Muscle layer of duodenum (tissue), 2 donors: ENCODE results near the gene FAR2.

Experiments
- H3K27ac ChIP-seq: one replicate; pipeline ENCODE4 v1.7.0; 2013; ENCODE audit warnings: mild to moderate bottlenecking, low read length
- H3K27me3 ChIP-seq: one replicate; pipeline ENCODE4 v1.7.0; 2013; ENCODE audit warnings: low read depth, mild to moderate bottlenecking, control low read depth, low read length
- H3K36me3 ChIP-seq, 2 donors: one replicate each; pipeline ENCODE4 v1.7.0; 2013; ENCODE audit warnings: low read length in 2 of 2, control low read depth in 1 of 2, mild to moderate bottlenecking in 1 of 2; ENCODE audit not compliant: insufficient read depth in 2 of 2, control insufficient read depth in 1 of 2
- H3K4me1 ChIP-seq, 2 donors: one replicate each; pipeline ENCODE4 v1.7.0; 2013; ENCODE audit warnings: low read length in 2 of 2, mild to moderate bottlenecking in 2 of 2, control low read depth in 1 of 2, moderate library complexity in 1 of 2; ENCODE audit not compliant: insufficient read depth in 2 of 2, control insufficient read depth in 1 of 2
- H3K4me3 ChIP-seq, 2 donors: one replicate each; pipeline ENCODE4 v1.7.0; 2013; ENCODE audit warnings: low read length in 2 of 2, low read depth in 1 of 2, mild to moderate bottlenecking in 1 of 2
- H3K9me3 ChIP-seq, 2 donors: one replicate each; pipeline ENCODE4 v1.7.0; 2013; ENCODE audit warnings: low read length in 2 of 2, control low read depth in 1 of 2, mild to moderate bottlenecking in 1 of 2; ENCODE audit not compliant: control insufficient read depth in 1 of 2
- donor health status: healthy.

Gene FAR2

GRCh38 chr12:29208060-29208459 is 59.0 kb downstream of the FAR2 start:
- Histone ChIP-seq H3K4me1 (peaks cover 0 to 22% of the 10 kb centered on the region in 2 donors), H3K27ac (no peak overlapping the region)

GRCh38 chr12:29208936-29209701 is 60.0 kb downstream of the FAR2 start:
- Histone ChIP-seq H3K4me1 (peaks cover 0 to 22% of the 10 kb centered on the region in 2 donors), H3K27me3 (no peaks in the 10 kb centered on the region), H3K4me3 (no peak overlapping the region), H3K27ac (no peak overlapping the region), H3K36me3 (no peaks in the 10 kb centered on the region), H3K9me3 (no peaks in the 10 kb centered on the region)

More at GRCh38 chr12:29208060-29208459, 59.0 kb downstream of the FAR2 start:
- H3K4me3 ChIP-seq = no peak overlapping the region
- H3K36me3 ChIP-seq = no peaks in the 10 kb centered on the region
- H3K27me3 ChIP-seq = no peaks in the 10 kb centered on the region
- no peaks in the 10 kb centered on the region for H3K9me3 ChIP-seq

DNA sequence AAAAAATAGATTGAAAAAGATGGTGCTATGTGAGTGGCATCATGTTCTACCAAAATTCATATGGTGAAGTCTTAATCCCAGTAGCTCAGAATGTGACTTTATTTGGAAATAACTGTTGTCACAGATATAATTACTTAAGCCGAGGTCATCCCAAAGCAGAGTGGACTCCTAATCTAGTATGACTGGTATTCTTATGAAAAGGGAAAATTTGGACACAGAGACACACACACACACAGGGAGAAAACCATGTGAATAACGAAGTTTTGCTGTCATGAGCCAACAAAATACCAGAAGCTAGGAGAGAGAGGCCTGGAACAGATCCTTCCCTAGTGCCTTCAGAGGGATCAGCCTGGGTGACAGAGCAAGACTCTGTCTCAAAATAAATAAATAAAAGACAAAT is 62.6 kb downstream of the FAR2 start:
- Histone ChIP-seq H3K9me3 (no peaks in the 10 kb centered on the region), H3K36me3 (no peaks in the 10 kb centered on the region), H3K27ac (no peak overlapping the region), H3K4me1 (peaks cover 0 to 14% of the 10 kb centered on the region in 2 donors), H3K27me3 (no peaks in the 10 kb centered on the region), H3K4me3 (no peak overlapping the region)

DNA sequence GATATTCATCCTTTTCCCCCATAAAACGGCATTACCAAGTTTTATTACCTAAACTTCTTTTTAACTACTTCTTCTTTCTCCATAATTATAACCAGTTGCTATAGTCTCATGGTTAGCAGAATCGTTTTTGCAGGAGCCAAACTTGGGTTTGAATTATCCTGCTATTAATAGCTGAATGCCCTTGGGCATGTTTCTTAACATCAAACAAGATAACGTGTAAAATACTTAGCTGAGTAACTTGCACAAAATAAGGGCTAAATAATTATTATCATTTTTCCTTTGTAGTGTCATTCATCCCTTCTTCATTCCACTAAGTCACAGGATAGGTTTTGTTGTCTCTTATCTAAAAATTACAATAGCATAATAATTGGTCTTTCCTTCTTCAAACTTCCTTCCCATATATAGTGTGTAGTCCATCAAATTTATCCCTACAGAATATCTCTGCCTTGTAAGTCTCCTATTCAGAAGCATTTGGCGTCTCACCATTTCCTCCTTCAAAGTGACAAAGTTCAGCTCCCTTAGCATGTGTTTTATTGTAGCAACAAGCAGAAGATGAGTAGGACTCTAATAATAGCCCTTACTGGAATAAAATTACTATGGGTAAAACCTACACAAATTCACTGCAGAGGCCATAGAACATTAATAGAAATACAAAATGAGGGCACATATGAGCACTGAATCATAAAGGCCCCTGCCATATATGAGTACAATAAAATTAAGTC is 63.8 kb downstream of the FAR2 start:
- Histone ChIP-seq H3K27me3 (no peaks in the 10 kb centered on the region), H3K36me3 (no peaks in the 10 kb centered on the region), H3K4me1 (peaks cover 0 to 18% of the 10 kb centered on the region in 2 donors), H3K27ac (peak overlapping the region; percentile 14), H3K9me3 (no peaks in the 10 kb centered on the region), H3K4me3 (no peak overlapping the region)

DNA sequence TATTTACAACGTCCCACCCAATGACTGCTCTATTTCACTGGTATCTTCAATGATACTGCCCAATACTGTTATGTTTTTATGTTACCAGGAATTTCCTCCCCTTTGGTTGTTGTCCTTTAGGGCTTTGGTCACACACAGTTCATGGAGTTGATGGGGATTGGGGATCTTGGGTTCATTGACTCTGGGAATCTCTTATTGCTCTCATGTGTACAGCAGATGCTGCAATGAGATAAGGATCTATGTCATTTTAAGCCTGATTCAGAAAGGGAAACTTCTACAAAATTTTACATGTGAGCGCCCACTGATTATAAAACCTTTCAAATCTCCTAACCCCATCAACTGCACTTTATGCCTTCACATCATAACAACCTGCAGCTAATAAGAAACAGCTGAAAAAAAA is 67.2 kb downstream of the FAR2 start:
- Histone ChIP-seq H3K27ac (no peak overlapping the region), H3K36me3 (no peaks in the 10 kb centered on the region), H3K9me3 (no peaks in the 10 kb centered on the region), H3K4me3 (no peak overlapping the region), H3K27me3 (no peaks in the 10 kb centered on the region), H3K4me1 (peaks cover 0 to 8% of the 10 kb centered on the region in 2 donors)

DNA sequence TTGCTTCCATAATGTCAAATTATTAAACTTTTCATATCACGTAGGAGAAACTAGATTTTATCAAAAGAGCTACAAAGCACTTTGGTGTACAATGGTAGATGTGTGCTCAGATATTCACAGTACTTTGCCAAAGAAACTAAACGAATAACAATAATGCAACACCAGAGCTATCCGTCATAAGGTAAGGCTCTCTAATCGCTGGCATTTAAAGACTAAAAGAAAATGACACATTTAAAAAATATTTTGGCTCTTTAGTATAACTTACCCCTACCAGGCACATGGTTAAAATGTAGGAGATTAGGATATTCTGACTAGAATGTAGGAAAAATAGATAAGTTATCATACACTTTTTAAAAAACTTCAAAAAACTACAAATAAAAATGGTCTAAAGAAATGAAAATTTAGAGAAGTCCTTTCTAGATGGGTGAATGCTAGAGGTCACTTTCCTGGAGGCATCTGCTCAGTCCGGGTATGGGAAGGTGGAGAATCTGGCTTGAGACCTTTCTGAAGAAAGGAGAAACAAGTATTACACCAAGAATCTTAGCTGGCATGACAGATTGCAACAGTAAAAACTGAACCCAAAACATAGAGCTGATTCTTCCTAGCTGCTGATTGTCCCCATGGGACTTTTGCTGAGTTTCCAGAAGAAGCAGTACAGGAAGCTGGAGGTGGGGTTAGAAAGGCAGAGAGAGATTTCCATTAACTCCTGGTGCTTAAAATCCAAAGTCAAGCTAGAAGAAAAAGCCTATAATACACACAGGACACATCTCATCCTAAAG is 67.9 kb downstream of the FAR2 start:
- Histone ChIP-seq H3K9me3 (no peaks in the 10 kb centered on the region), H3K4me3 (no peak overlapping the region), H3K27ac (no peak overlapping the region), H3K36me3 (no peaks in the 10 kb centered on the region), H3K27me3 (no peaks in the 10 kb centered on the region), H3K4me1 (peaks cover 0 to 8% of the 10 kb centered on the region in 2 donors)

GRCh38 chr12:29220632-29221336 is 71.7 kb downstream of the FAR2 start:
- no peaks in the 10 kb centered on the region for H3K27me3 ChIP-seq
- H3K9me3 ChIP-seq = peaks cover 0 to 3% of the 10 kb centered on the region in 2 donors
- H3K27ac ChIP-seq = no peak overlapping the region
- no peak overlapping the region for H3K4me3 ChIP-seq
- H3K36me3 ChIP-seq = no peaks in the 10 kb centered on the region
- peaks cover 0 to 4% of the 10 kb centered on the region in 2 donors for H3K4me1 ChIP-seq

GRCh38 chr12:29222200-29222599 is 73.1 kb downstream of the FAR2 start:
- no peak overlapping the region for H3K27ac ChIP-seq
- H3K4me1 ChIP-seq = peaks cover 0 to 3% of the 10 kb centered on the region in 2 donors
- peaks cover 0 to 3% of the 10 kb centered on the region in 2 donors for H3K9me3 ChIP-seq
- no peaks in the 10 kb centered on the region for H3K27me3 ChIP-seq
- no peak overlapping the region for H3K4me3 ChIP-seq
- H3K36me3 ChIP-seq = no peaks in the 10 kb centered on the region

GRCh38 chr12:29223426-29223825 is 74.3 kb downstream of the FAR2 start:
- Histone ChIP-seq H3K36me3 (no peaks in the 10 kb centered on the region), H3K9me3 (peaks cover 0 to 3% of the 10 kb centered on the region in 2 donors), H3K4me1 (no peaks in the 10 kb centered on the region), H3K4me3 (no peak overlapping the region), H3K27ac (no peak overlapping the region), H3K27me3 (no peaks in the 10 kb centered on the region)

DNA sequence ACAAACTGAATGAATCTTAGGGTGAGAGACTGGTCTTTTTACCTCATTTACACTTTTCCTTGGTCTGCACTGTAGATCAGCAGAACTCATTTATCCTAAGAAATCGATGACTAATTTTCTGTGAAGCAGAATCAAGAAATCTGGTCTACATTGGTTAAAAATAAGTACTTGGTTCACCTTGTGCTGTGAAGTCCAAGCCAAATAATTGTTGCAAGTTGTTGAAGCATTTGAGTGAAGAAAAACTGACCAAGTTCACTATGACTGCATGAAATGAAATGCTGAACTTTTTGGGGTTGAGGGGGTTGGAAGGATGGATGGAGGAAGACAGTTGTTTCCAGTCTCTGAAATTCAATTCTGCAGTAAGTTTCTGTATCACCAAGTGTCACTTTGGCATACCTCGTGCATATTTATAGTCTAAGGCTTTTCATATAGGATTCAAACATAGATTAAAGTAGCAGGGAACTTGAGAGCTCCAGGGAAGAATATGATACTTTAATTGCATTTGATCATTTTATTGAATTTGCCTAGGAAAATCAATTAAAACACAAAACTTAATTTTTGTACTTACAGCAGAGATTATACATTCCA is 75.0 kb downstream of the FAR2 start:
- H3K27ac ChIP-seq = no peak overlapping the region
- H3K4me1 ChIP-seq = no peaks in the 10 kb centered on the region
- no peaks in the 10 kb centered on the region for H3K27me3 ChIP-seq
- H3K36me3 ChIP-seq = no peaks in the 10 kb centered on the region
- peaks cover 0 to 3% of the 10 kb centered on the region in 2 donors for H3K9me3 ChIP-seq
- H3K4me3 ChIP-seq = no peak overlapping the region
